HepG2 (cell line): ENCODE measurements around the gene NGEF. TPM values are rescaled to one million over a fixed set of nuclear protein-coding genes. Genes with fewer than 3 reads are reported as not detected.

ENCODE experiments used
- ARID2 ChIP-seq: sonication (generic); formaldehyde crosslinking; IDR thresholded peaks from 2 replicates; pipeline ENCODE4 v1.8.1; 2022; ENCODE audit warnings: mild to moderate bottlenecking, missing genetic modification reagents, borderline replicate concordance
- CAMTA2 ChIP-seq: sonication (generic); formaldehyde crosslinking; IDR thresholded peaks from 2 replicates; pipeline ENCODE4 v1.4.0; 2020; ENCODE audit warnings: mild to moderate bottlenecking, missing genetic modification reagents, borderline replicate concordance
- CEBPG ChIP-seq: IDR thresholded peaks from 2 replicates; pipeline ENCODE4 v1.6.1; 2016
- GZF1 ChIP-seq: sonication (generic); formaldehyde crosslinking; IDR thresholded peaks from 2 replicates; pipeline ENCODE4 v1.5.1; 2020; ENCODE audit warnings: mild to moderate bottlenecking, missing genetic modification reagents
- KAT2B ChIP-seq: fragments of 150-350 bp; IDR thresholded peaks from 2 replicates; pipeline ENCODE4 v1.6.1; 2014; ENCODE audit warnings: low read depth, low read length, borderline replicate concordance
- KAT8 ChIP-seq: IDR thresholded peaks from 2 replicates; pipeline ENCODE4 v1.6.1; 2016; ENCODE audit warnings: missing genetic modification reagents, missing compliant biosample characterization
- KLF6 ChIP-seq: IDR thresholded peaks from 2 replicates; pipeline ENCODE4 v1.8.0; 2016; ENCODE audit warnings: missing biosample characterization, missing genetic modification reagents
- MNT ChIP-seq: fragments of 450-650 bp; IDR thresholded peaks from 2 replicates; pipeline ENCODE4 v1.6.1; 2016
- NR3C1 ChIP-seq: sonication (generic); formaldehyde crosslinking; IDR thresholded peaks from 2 replicates; pipeline ENCODE4 v1.4.0; 2020; ENCODE audit warnings: missing genetic modification reagents
- POLR2A ChIP-seq, 2 experiments: IDR thresholded peaks; 2 replicates each; pipeline ENCODE4 v1.6.1; 2011; ENCODE audit warnings: low read depth in 2 of 2, low read length in 2 of 2, mild to moderate bottlenecking in 1 of 2, moderate library complexity in 1 of 2; ENCODE audit not compliant: insufficient read depth in 1 of 2
- REXO4 ChIP-seq: sonication (generic); formaldehyde crosslinking; IDR thresholded peaks from 2 replicates; pipeline ENCODE4 v1.8.0; 2022; ENCODE audit warnings: missing genetic modification reagents, mild to moderate bottlenecking, borderline replicate concordance
- RORA ChIP-seq: sonication (generic); formaldehyde crosslinking; IDR thresholded peaks from 2 replicates; pipeline ENCODE4 v1.5.0; 2020; ENCODE audit warnings: mild to moderate bottlenecking, missing genetic modification reagents, moderate library complexity
- SP5 ChIP-seq: IDR thresholded peaks from 2 replicates; pipeline ENCODE4 v1.6.1; 2016; ENCODE audit warnings: low read depth, borderline replicate concordance
- SRSF4 ChIP-seq: fragments of 200-400 bp; formaldehyde crosslinking; IDR thresholded peaks from one replicate; pipeline ENCODE4 v1.6.1; 2018; ENCODE audit warnings: mild to moderate bottlenecking, low read depth, low read length, moderate library complexity; ENCODE audit not compliant: poor library complexity, severe bottlenecking
- SYNCRIP ChIP-seq: fragments of 200-400 bp; formaldehyde crosslinking; IDR thresholded peaks from 2 replicates; pipeline ENCODE4 v1.6.1; 2018; ENCODE audit warnings: mild to moderate bottlenecking, low read depth, low read length; ENCODE audit not compliant: insufficient read depth
- ZKSCAN1 ChIP-seq: fragments of 150-350 bp; IDR thresholded peaks from 2 replicates; pipeline ENCODE4 v1.6.1; 2014; ENCODE audit warnings: low read length
- ZNF33B ChIP-seq: sonication (generic); formaldehyde crosslinking; IDR thresholded peaks from 2 replicates; pipeline ENCODE4 v1.5.1; 2020; ENCODE audit warnings: mild to moderate bottlenecking, missing genetic modification reagents
- ZNF367 ChIP-seq: sonication (generic); formaldehyde crosslinking; IDR thresholded peaks from 2 replicates; pipeline ENCODE4 v1.4.0; 2020; ENCODE audit warnings: missing genetic modification reagents, borderline replicate concordance
- ZNF678 ChIP-seq: sonication (generic); formaldehyde crosslinking; IDR thresholded peaks from 2 replicates; pipeline ENCODE4 v1.4.0; 2020; ENCODE audit warnings: mild to moderate bottlenecking, missing genetic modification reagents
- ZNF713 ChIP-seq: sonication (generic); formaldehyde crosslinking; IDR thresholded peaks from 2 replicates; pipeline ENCODE4 v1.4.0; 2020; ENCODE audit warnings: mild to moderate bottlenecking, missing genetic modification reagents
- ZNF720 ChIP-seq: sonication (generic); formaldehyde crosslinking; IDR thresholded peaks from 2 replicates; pipeline ENCODE4 v1.4.0; 2020; ENCODE audit warnings: missing genetic modification reagents
- ZNF75D ChIP-seq: sonication (generic); formaldehyde crosslinking; IDR thresholded peaks from 2 replicates; pipeline ENCODE4 v1.8.1; 2023; ENCODE audit warnings: missing genetic modification reagents, mild to moderate bottlenecking, borderline replicate concordance
- ZSCAN25 ChIP-seq: sonication (generic); formaldehyde crosslinking; IDR thresholded peaks from 2 replicates; pipeline ENCODE4 v1.8.0; 2022; ENCODE audit warnings: mild to moderate bottlenecking, missing genetic modification reagents
- polyA plus RNA-seq, 8 experiments: library from polyadenylated mRNA; depleted of rRNA in 3 of 8; stranded (reverse) in 7 of 8; unstranded in 1 of 8; fragments of >200 nt; fragmentation: Illumina TruSeq in 4 of 8; extraction: Trizol in 4 of 8; gene quantifications; 2 replicates each; pipeline versions ENCODE4 v1.2.1 to v1.2.3, GENCODE V29; 2011 to 2016; ENCODE audit warnings: low read depth in 4 of 8, missing spikeins in 1 of 8, mixed read lengths in 1 of 8; ENCODE audit not compliant: insufficient read depth in 1 of 8
- total RNA-seq, 5 experiments: library from RNA; depleted of rRNA; stranded (reverse); fragments of >200 nt; fragmentation: Illumina TruSeq; extraction: Trizol; gene quantifications; 2 replicates each; pipeline ENCODE4 v1.2.3, GENCODE V29; 2016; ENCODE audit warnings: low read depth in 1 of 5
- TF ChIP-seq, protein P1 (sequence below): sonication (generic); formaldehyde crosslinking; IDR thresholded peaks from 2 replicates; pipeline ENCODE4 v1.4.0; 2020; ENCODE audit warnings: missing genetic modification reagents, borderline replicate concordance
- TF ChIP-seq, protein P2 (sequence below): IDR thresholded peaks from 2 replicates; pipeline ENCODE4 v1.6.1; 2016

NGEF gene
- total and polyA plus RNA-seq, 2 of the 13 experiments (the other 11 are each of a cell fraction or from before 2014, with no cell fraction given): 14.4 to 36.9 TPM

DNA sequence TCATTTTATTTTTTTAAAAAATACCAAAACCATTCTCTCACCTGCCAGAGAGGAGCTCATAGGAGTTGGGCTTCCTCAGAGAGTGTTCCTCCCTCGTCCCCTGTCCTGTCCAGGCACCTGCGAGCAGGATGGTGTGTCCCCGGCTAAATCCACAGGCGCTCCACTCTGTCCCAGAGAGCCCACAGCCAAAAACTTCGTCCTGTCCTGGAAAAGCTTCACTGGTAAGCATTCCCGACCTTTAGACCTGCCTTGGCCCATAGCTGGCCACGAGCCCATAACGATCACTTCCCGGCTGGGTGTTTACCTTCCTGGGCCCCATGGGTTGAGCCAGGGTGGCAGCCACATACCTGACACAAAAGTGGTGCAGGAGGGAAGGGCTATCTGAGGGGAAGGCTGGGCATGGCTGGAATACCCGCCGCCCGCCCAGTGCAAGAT is at the start of gene NGEF (continued):
- TF ChIP-seq GZF1 (CRISPR knock-in tag) (0 out of 2 replicates have a peak, but pooled peaks have one; percentile 32), KAT2B (no peak), CAMTA2 (CRISPR knock-in tag) (no peak), POLR2A (IDR thresholded peaks at IDR 0.05; ENCODE audit: insufficient read depth in 1 of 2, low read depth in 2 of 2, low read length in 2 of 2) (peak; percentile 82 to 93), ZNF713 (no peak), ZNF678 (CRISPR knock-in tag) (no peak; the same call in 1 of the 2 replicates), CEBPG (peak; percentile 80), ZKSCAN1 (no peak; the same call in 1 of the 2 replicates), KLF6 (peak; percentile 83; the same call in 1 of the 2 replicates), ZSCAN25 (peak; percentile 72; the same call in 1 of the 2 replicates), SP5 (CRISPR knock-in tag) (peak; percentile 51; the same call in 1 of the 2 replicates), SYNCRIP (no peak), MNT (peak; percentile 47; the same call in 1 of the 2 replicates), ARID2 (CRISPR knock-in tag) (0 out of 2 replicates have a peak, but pooled peaks have one; percentile 53), ZNF75D (no peak), RORA (CRISPR knock-in tag) (no peak), KAT8 (CRISPR knock-in tag) (peak; percentile 89), SRSF4 (no peak), ZNF720 (CRISPR knock-in tag) (no peak), REXO4 (CRISPR knock-in tag) (no peak), ZNF367 (CRISPR knock-in tag) (no peak), NR3C1 (no peak), ZNF33B (CRISPR knock-in tag) (no peak)
- TF ChIP-seq, protein P1, sequence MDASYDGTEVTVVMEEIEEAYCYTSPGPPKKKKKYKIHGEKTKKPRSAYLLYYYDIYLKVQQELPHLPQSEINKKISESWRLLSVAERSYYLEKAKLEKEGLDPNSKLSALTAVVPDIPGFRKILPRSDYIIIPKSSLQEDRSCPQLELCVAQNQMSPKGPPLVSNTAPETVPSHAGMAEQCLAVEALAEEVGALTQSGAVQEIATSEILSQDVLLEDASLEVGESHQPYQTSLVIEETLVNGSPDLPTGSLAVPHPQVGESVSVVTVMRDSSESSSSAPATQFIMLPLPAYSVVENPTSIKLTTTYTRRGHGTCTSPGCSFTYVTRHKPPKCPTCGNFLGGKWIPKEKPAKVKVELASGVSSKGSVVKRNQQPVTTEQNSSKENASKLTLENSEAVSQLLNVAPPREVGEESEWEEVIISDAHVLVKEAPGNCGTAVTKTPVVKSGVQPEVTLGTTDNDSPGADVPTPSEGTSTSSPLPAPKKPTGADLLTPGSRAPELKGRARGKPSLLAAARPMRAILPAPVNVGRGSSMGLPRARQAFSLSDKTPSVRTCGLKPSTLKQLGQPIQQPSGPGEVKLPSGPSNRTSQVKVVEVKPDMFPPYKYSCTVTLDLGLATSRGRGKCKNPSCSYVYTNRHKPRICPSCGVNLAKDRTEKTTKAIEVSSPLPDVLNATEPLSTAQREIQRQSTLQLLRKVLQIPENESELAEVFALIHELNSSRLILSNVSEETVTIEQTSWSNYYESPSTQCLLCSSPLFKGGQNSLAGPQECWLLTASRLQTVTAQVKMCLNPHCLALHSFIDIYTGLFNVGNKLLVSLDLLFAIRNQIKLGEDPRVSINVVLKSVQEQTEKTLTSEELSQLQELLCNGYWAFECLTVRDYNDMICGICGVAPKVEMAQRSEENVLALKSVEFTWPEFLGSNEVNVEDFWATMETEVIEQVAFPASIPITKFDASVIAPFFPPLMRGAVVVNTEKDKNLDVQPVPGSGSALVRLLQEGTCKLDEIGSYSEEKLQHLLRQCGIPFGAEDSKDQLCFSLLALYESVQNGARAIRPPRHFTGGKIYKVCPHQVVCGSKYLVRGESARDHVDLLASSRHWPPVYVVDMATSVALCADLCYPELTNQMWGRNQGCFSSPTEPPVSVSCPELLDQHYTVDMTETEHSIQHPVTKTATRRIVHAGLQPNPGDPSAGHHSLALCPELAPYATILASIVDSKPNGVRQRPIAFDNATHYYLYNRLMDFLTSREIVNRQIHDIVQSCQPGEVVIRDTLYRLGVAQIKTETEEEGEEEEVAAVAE (CRISPR knock-in tag): peak; percentile 66; the same call in 1 of the 2 replicates
- TF ChIP-seq, protein P2, sequence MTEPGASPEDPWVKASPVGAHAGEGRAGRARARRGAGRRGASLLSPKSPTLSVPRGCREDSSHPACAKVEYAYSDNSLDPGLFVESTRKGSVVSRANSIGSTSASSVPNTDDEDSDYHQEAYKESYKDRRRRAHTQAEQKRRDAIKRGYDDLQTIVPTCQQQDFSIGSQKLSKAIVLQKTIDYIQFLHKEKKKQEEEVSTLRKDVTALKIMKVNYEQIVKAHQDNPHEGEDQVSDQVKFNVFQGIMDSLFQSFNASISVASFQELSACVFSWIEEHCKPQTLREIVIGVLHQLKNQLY (CRISPR knock-in tag): peak; percentile 95
